ENCODE results near the gene PCNX2. TPM values are rescaled to one million over a fixed set of nuclear protein-coding genes. Genes with fewer than 3 reads are reported as not detected.

PCNX2 gene
- total RNA-seq, 2 donors from 2014 or later = 24.1 to 72.1 TPM

DNA sequence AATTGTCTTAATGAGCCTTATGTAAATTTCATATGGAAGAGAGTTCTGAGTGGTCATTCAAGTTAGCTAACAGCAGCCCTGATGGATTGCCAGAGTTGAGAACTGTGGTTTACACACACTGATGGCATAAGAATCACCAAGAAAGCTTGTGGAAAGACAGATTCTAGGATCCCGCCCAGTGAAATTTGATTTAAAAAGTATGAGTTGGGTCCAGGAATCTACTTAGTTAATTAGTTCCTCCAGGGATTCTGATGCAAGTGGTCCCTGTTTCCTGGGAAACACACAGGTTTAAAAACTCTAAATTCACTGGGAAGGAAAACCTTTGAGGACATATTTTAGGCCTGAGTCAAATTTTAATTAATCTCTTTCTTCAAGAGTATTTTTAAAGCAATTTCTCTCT, 200.8 kb downstream of the PCNX2 start:
- ATAC-seq = no peak

DNA sequence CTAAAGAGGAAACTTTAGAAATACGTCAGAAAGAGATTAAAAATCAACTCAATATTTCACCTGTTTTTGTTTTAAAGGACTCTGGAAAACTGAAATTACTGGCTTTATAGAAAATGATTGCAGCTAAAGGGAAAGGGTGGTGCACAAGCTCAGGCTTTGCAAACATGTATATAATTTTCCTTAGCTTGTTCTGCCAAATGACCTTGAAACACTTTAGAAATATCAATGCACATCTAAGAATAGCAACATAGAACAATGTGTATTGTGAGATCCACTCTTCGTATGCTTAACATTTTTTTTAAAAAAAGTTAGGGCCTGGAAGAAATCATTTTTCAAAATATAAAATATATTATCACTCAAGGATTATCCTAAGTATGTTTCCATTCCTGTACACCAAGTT, 201.3 kb downstream of the PCNX2 start:
- Histone ChIP-seq H3K4me1 (peaks cover 11% of the 10 kb centered on the region), H3K27ac (no peak overlapping the region), H3K27me3 (no peaks in the 10 kb centered on the region), H3K4me3 (no peak overlapping the region), H3K36me3 (replicated peaks in 1 of 2; ENCODE audit: insufficient read depth in 1 of 2, low read depth in 2 of 2) (no peaks in the 10 kb centered on the region), H3K9me3 (no peaks in the 10 kb centered on the region)
- ATAC-seq (no peak), DNase-seq (no peak)
- 39 to 45% methylated on average over 2 of the region's 2 CpGs for WGBS, 2 donors
- intact Hi-C loops (cut with DNase I) = no loop called here
- TF ChIP-seq, protein P1, sequence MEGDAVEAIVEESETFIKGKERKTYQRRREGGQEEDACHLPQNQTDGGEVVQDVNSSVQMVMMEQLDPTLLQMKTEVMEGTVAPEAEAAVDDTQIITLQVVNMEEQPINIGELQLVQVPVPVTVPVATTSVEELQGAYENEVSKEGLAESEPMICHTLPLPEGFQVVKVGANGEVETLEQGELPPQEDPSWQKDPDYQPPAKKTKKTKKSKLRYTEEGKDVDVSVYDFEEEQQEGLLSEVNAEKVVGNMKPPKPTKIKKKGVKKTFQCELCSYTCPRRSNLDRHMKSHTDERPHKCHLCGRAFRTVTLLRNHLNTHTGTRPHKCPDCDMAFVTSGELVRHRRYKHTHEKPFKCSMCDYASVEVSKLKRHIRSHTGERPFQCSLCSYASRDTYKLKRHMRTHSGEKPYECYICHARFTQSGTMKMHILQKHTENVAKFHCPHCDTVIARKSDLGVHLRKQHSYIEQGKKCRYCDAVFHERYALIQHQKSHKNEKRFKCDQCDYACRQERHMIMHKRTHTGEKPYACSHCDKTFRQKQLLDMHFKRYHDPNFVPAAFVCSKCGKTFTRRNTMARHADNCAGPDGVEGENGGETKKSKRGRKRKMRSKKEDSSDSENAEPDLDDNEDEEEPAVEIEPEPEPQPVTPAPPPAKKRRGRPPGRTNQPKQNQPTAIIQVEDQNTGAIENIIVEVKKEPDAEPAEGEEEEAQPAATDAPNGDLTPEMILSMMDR (IDR thresholded peaks at IDR 0.05) = no peak
- TF ChIP-seq POLR2A (IDR thresholded peaks at IDR 0.05) = no peak

More for the DNA sequence above, 200.8 kb downstream of the PCNX2 start:
- intact Hi-C loops (cut with DNase I) = no loop called here
- Histone ChIP-seq H3K9me3 (no peaks in the 10 kb centered on the region), H3K4me1 (peaks cover 12% of the 10 kb centered on the region), H3K27ac (no peak overlapping the region), H3K27me3 (no peaks in the 10 kb centered on the region), H3K4me3 (no peak overlapping the region), H3K36me3 (replicated peaks in 1 of 2; ENCODE audit: insufficient read depth in 1 of 2, low read depth in 2 of 2) (no peaks in the 10 kb centered on the region)
- no peak for DNase-seq
- WGBS, 2 donors = 89 to 92% methylated on average over 1 of the region's 1 CpG
- no peak for TF ChIP-seq POLR2A (IDR thresholded peaks at IDR 0.05)
- TF ChIP-seq, protein P1 (IDR thresholded peaks at IDR 0.05) = no peak

- no peak for TF ChIP-seq POLR2A (IDR thresholded peaks at IDR 0.05)
- TF ChIP-seq, protein P1 (IDR thresholded peaks at IDR 0.05) = no peak
- Histone ChIP-seq H3K36me3 (replicated peaks in 1 of 2; ENCODE audit: insufficient read depth in 1 of 2, low read depth in 2 of 2) (no peaks in the 10 kb centered on the region), H3K9me3 (no peaks in the 10 kb centered on the region), H3K27ac (no peak overlapping the region), H3K4me3 (no peak overlapping the region), H3K4me1 (no peaks in the 10 kb centered on the region), H3K27me3 (no peaks in the 10 kb centered on the region)
- 76 to 85% methylated on average over 7 of the region's 7 CpGs for WGBS, 2 donors
- no peak for DNase-seq
- intact Hi-C loops (cut with DNase I) = no loop called here
- no peak for ATAC-seq
These were observed 204.6 kb downstream of the PCNX2 start for GRCh38 chr1:233090746-233091494.

GRCh38 chr1:233089251-233089650, 206.3 kb downstream of the PCNX2 start:
- no peaks in the 10 kb centered on the region for H3K27me3 ChIP-seq
- DNase-seq = no peak
- H3K27ac ChIP-seq = no peak overlapping the region
- WGBS, 2 donors = 96 to 97% methylated on average over 3 of the region's 3 CpGs
- no peak for ATAC-seq
- no peaks in the 10 kb centered on the region for H3K36me3 ChIP-seq (replicated peaks in 1 of 2; ENCODE audit: insufficient read depth in 1 of 2, low read depth in 2 of 2)
- no peak overlapping the region for H3K4me3 ChIP-seq
- TF ChIP-seq, protein P1 (IDR thresholded peaks at IDR 0.05) = no peak
- no peak for TF ChIP-seq POLR2A (IDR thresholded peaks at IDR 0.05)
- no peaks in the 10 kb centered on the region for H3K4me1 ChIP-seq
- intact Hi-C loops (cut with DNase I) = no loop called here
- H3K9me3 ChIP-seq = no peaks in the 10 kb centered on the region

- intact Hi-C loops (cut with DNase I) = no loop called here
- H3K9me3 ChIP-seq = no peaks in the 10 kb centered on the region
- no peak overlapping the region for H3K4me3 ChIP-seq
- TF ChIP-seq, protein P1 (IDR thresholded peaks at IDR 0.05) = no peak
- no peak for TF ChIP-seq POLR2A (IDR thresholded peaks at IDR 0.05)
- WGBS, 2 donors = 87 to 89% methylated on average over 6 of the region's 6 CpGs
- no peaks in the 10 kb centered on the region for H3K36me3 ChIP-seq (replicated peaks in 1 of 2; ENCODE audit: insufficient read depth in 1 of 2, low read depth in 2 of 2)
- DNase-seq = no peak
- no peaks in the 10 kb centered on the region for H3K27me3 ChIP-seq
- no peaks in the 10 kb centered on the region for H3K4me1 ChIP-seq
- H3K27ac ChIP-seq = no peak overlapping the region
- ATAC-seq = no peak
These were observed 206.9 kb downstream of the PCNX2 start for GRCh38 chr1:233088613-233089012.

Measured in body of pancreas (tissue), 4 donors.